GM12865 (cell line): ENCODE data around the gene CENPS.
"Not testable (repeated sequence)": the region's sequence is repeated elsewhere in the genome, so short reads cannot be mapped to it uniquely, and the experiment has no call there.

Experiments
- DNase-seq: peaks from one replicate; pipeline ENCODE4 v3.0.0; 2010; ENCODE audit warnings: low read depth
- H3K4me3 ChIP-seq: 2 replicates; pipeline ENCODE4 v1.5.1; 2011; ENCODE audit warnings: mild to moderate bottlenecking, low read depth, low read length, control low read depth
- TF ChIP-seq, protein P1 (sequence below): IDR thresholded peaks from 2 replicates; pipeline ENCODE4 v1.5.1; 2011; ENCODE audit warnings: low read length, control low read depth, low read depth, inconsistent platforms; ENCODE audit not compliant: insufficient read depth; ENCODE audit errors: missing control alignments

The CENPS gene

GRCh38 chr1:10400013-10400412 lies 30.2 kb upstream of the CENPS start:
- TF ChIP-seq, protein P1, sequence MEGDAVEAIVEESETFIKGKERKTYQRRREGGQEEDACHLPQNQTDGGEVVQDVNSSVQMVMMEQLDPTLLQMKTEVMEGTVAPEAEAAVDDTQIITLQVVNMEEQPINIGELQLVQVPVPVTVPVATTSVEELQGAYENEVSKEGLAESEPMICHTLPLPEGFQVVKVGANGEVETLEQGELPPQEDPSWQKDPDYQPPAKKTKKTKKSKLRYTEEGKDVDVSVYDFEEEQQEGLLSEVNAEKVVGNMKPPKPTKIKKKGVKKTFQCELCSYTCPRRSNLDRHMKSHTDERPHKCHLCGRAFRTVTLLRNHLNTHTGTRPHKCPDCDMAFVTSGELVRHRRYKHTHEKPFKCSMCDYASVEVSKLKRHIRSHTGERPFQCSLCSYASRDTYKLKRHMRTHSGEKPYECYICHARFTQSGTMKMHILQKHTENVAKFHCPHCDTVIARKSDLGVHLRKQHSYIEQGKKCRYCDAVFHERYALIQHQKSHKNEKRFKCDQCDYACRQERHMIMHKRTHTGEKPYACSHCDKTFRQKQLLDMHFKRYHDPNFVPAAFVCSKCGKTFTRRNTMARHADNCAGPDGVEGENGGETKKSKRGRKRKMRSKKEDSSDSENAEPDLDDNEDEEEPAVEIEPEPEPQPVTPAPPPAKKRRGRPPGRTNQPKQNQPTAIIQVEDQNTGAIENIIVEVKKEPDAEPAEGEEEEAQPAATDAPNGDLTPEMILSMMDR = no peak
- H3K4me3 ChIP-seq = peak overlapping the region; percentile 83
- no peak for DNase-seq

DNA sequence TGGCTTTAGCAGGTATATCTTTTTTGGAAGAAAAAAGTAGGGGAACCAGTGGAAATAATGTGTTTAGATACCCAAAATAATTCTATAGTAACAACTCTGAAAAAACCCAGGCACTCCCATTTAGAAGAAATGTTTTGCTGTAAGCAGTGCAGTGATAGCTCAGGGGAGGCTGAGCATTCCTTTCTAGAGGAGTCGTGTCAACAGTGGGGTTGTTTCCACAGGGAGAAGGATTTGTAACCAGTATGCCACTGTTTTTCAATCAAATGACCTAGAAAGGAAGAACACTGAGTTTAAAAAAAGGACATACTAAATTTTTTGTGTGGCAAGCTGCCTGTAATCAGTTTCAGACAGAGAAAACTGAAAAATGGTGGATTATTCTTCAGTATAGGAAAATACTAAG lies 29.0 kb upstream of the CENPS start:
- TF ChIP-seq, protein P1 = no peak
- H3K4me3 ChIP-seq = no peak overlapping the region
- no peak for DNase-seq

DNA sequence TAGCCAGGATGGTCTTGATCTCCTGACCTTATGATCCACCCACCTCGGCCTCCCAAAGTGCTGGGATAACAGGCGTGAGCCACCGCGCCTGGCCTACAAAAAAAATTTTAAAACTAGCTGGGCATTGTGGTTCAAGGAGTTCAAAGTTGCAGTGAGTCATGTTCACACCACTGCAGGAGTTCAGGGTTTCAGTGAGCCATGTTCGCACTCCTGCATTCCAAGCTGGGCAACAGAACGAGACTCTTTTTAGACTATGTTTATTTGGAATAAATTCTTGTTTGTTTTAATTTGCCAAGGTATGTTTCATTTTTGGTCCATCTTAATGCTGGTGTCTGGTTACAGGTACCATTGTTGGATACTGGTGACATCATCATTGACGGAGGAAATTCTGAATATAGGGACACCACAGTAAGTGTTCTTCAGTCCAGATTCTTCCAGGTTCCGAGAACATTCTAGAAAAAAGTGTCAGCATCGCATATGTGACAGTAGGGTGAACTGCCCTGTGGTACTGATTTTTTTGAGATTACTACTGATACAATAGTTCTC lies 27.4 kb upstream of the CENPS start:
- no peak for DNase-seq
- TF ChIP-seq, protein P1 = no peak
- no peak overlapping the region for H3K4me3 ChIP-seq

GRCh38 chr1:10407201-10407600 lies 23.0 kb upstream of the CENPS start:
- no peak overlapping the region for H3K4me3 ChIP-seq
- TF ChIP-seq, protein P1 = no peak
- DNase-seq = no peak

GRCh38 chr1:10415211-10415930 lies 14.9 kb upstream of the CENPS start:
- H3K4me3 ChIP-seq = no peak overlapping the region
- TF ChIP-seq, protein P1 = no peak
- no peak for DNase-seq

DNA sequence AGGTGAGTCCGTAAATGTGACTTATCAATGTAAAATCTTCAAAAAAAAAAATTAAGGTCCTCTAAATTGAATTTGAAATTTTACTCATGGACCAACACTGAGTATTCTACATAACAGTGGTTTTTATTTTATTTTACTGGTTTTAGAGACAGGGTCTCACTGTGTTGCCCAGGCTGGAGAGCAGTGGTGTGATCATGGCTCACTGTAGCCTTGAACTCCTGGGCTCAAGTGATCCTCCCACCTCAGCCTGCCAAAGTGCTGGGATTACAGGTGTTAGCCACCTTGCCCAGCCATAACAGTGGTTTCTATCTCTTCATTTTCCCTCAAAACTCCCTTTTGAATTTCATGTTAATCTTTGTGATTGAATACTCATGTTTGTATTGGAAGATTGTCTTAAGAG lies 14.3 kb upstream of the CENPS start:
- DNase-seq = not testable (repeated sequence)

GRCh38 chr1:10418741-10419140 lies 11.5 kb upstream of the CENPS start:
- not testable (repeated sequence) for DNase-seq, H3K4me3 ChIP-seq

More for the DNA sequence above, 14.3 kb upstream of the CENPS start:
- not testable (repeated sequence) for H3K4me3 ChIP-seq

GRCh38 chr1:10419351-10419750 lies 10.9 kb upstream of the CENPS start:
- no peak overlapping the region for H3K4me3 ChIP-seq
- no peak for DNase-seq
- TF ChIP-seq, protein P1 = no peak
